Subcutaneous adipose tissue (tissue), 4 donors: ENCODE measurements around the gene ABCC3. TPM values are rescaled to one million over a fixed set of nuclear protein-coding genes. Genes with fewer than 3 reads are reported as not detected.

Source experiments
- CTCF ChIP-seq: fragments of 450-650 bp; IDR thresholded peaks from one replicate; pipeline ENCODE4 v1.5.1; 2016; ENCODE audit warnings: low read depth, mild to moderate bottlenecking, control low read depth, antibody characterized with exemption, moderate library complexity
- total RNA-seq, 4 donors: library from RNA; depleted of rRNA; stranded (reverse); fragments of >200 nt; gene quantifications; one replicate each; pipeline ENCODE4 v1.1.0, GENCODE V29; 2016

Gene ABCC3
- total RNA-seq, 4 donors from 2014 or later = 12.2 to 23.1 (median 15.5) TPM

GRCh38 chr17:50599606-50600005 lies 35.1 kb upstream of the ABCC3 start:
- TF ChIP-seq CTCF = no peak

GRCh38 chr17:50601823-50602375 lies 32.8 kb upstream of the ABCC3 start:
- no peak for TF ChIP-seq CTCF

- no peak for TF ChIP-seq CTCF
These were observed 31.8 kb upstream of the ABCC3 start for GRCh38 chr17:50602836-50603235.

GRCh38 chr17:50603340-50603739 lies 31.3 kb upstream of the ABCC3 start:
- no peak for TF ChIP-seq CTCF

GRCh38 chr17:50604513-50604912 lies 30.2 kb upstream of the ABCC3 start:
- no peak for TF ChIP-seq CTCF

GRCh38 chr17:50605429-50605828 lies 29.3 kb upstream of the ABCC3 start:
- no peak for TF ChIP-seq CTCF

- no peak for TF ChIP-seq CTCF
These were observed 27.0 kb upstream of the ABCC3 start for GRCh38 chr17:50607522-50608175.
